Measurements from ENCODE around the gene PARK7.
"Not testable (repeated sequence)": the region's sequence is repeated elsewhere in the genome, so short reads cannot be mapped to it uniquely, and the experiment has no call there.

PARK7 gene

GRCh38 chr1:7961216-7962013 lies at the start of gene PARK7:
PARK7 (plus strand) TSS chr1:7961711; CDS start chr1:7962786, 1,075 bp downstream.
- DNase-seq = peak; percentile 100

DNA sequence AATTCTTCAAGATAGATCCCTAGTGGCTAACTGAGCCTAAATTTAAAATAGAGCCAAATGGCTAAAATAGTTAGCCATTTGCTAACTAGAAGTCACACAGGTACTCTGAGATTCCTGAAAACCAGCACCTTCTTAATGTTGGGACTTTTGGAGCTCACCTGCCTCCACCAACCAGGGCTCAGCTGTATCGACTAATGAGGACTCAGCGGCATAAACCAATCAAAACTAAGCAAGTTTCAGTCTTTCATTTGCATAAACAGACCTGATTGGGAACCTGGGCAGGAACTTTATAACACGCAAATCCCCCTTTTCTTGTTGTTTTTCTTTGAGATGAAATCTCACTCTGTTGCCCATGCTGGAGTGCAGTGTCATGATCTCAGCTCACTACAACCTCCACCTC lies 49.4 kb upstream of the PARK7 start:
- DNase-seq = no peak

DNA sequence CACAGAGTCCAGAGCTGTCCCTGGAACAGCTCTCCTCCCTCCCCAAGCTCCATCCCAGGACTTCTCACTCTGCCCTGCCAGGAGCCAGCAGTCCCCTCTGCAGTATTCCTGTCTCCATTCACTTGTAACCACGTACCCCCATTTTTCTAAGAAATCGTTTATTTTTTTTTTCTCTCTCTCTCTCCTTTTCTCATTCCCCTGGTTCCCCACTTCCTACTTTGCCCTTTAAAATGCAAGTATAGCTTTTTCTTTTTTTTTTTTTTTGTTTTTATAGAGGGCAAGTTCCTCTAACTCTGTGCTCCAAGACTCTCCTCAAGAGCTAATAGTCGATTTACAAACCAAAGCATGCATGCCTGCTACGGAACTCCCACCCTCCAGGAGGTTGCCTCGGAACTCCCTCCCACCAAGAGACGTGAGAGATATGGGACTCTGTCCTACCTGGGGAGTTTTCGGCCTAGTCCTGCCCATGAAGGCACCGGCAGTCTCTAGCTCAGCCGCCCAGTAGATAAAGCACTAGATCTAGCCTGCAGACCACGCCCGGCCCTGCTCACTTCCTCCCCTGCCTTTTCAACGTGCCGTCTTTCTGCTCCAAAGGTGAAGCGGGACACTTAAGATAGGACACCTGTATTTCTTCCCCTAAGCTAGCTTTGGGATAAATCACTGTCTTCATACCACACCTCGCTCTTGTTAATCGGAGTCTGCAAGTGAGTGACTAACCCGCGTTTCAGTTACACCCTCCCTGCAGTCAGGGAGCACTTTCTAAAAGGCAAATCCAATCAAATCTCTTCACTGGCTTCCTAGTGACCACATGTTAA lies 48.6 kb upstream of the PARK7 start:
- DNase-seq = peak; percentile 42

DNA sequence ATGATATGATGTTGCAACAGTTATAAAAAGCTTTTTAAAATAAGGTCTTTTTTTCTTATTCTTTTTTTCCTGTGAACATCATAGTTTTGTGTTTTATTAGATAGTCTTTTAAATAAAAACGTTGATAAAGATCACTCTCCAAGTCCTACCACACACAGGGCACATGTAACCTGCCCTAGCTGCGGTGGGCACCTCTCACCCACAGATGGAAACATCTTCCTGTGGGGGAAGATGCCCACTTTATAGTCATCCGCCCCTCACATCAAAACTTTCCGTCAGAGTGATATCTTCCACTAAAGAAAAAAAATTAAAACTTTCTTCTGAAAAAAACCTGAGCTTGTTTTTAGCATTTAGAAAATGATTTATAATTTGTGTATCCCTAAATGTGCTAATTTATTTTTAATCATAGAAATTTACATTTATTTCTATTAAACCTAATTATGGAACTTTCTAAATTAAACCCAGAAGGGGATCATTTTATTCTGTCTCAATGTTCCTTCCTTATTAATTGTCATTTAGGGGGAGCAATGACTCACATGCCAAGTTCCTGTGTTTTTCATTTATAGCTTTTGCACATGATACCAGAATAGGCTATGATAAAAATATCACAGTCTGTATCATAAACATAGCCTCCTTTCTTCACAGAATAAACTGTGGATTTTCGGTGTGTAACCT lies 45.5 kb upstream of the PARK7 start:
- no peak for DNase-seq

DNA sequence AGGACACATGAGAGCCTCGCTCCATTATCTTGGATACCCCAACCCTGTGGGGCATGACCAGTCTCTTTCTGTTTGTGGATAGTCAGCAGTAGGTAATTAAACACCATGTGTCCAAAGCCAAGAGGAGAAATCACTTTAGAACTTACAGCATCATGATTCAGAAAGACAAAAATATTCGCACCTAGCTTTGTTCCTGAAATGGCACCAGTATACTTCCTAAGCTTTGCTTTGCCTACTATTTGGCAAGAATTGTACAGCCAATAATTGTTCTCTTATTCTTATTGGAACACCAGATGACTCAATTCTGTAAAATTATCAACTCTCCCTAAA lies 45.0 kb upstream of the PARK7 start:
- DNase-seq = no peak

DNA sequence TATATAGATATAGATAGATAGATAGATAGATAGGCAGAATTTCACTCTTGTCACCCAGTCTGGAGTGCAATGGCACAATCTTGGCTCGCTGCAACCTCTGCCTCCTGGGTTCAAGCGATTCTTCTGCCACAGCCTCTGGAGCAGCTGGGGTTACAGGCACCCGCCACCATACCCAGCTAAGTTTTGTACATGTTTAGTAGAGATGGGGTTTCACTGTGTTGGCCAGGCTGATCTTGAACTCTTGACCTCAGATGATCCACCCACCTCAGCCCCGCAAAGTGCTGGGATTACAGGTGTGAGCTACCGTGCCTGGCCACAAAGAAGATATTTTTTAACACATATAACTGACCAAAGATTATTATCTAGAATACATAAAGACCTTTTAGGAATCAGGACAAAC lies 43.5 kb upstream of the PARK7 start:
- DNase-seq = not testable (repeated sequence)

DNA sequence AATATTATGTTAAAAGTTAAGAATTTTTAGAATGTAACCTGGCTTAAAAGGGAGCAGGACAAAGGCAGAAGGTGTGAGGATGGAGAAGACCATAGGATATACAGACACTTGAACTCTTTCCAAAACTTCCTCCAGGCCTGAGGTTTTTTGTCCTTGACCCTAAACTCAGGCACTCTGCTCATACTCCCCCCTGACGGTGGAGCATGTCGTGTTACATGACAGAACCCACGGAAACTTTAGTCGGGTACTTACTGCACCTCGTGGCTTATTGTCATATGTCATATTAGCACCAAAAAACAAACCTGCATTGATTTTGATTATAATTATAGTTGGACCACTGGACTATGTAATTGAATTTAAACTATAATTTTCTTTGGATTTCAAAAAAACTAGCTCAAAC lies 41.6 kb upstream of the PARK7 start:
- DNase-seq = no peak

DNA sequence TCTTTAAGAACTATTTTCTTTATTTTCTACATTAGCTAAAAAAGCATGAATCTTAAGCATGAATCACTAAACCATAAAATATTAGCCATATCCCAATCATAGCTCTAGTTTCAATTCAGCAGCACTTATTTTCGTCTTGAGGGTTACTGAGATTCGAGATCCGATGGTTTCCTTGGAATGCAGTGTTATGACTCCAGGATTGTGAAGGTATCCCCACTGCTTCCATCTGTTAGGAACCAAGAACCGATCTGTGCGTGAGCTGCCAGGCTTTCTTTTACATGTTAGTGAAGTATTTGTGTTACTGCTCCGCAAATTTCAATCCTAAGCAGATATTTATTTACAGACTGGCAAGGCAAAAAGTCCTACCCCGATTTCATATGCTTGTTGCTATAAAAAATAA lies 39.7 kb upstream of the PARK7 start:
- DNase-seq = no peak

DNA sequence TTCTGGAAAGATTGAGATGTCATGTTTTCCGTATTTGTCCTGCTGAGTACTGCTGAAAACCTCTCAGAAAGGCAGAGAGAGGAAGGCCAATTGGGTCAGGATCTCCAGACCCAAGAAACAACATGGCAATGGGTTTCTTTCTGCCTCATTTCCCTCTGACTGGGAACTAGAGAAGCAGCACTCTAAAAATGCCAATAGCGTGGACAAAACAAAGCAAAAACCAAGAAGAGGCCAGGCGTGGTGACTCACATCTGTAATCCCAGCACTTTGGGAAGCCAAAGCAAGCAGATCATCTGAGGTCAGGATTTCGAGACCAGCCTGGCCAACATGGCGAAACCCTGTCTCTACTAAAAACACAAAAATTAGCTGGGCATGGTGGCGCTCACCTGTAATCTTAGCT lies 39.2 kb upstream of the PARK7 start:
- DNase-seq = no peak

DNA sequence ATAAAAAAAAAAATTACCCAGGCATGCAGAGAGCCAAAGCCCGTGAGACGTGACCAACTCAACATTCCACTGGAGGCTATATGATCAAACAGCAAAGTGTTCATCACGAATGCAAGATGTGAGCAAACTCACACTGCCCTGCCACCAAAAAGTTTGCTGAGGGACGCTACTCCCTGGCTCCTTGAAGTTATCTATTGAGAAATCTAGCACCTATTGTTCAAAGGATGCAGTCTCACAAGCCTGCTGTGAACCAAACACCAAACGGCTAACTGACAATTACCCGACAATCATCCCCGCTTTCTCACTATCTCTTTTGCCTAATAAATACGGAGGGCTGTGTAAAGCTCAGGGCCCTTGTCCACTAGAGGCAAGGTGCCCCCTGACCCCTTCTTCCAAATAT lies 34.5 kb upstream of the PARK7 start:
- DNase-seq = not testable (repeated sequence)

- DNase-seq = no peak
Observed at GRCh38 chr1:7928247-7928646, 33.3 kb upstream of the PARK7 start.

- peak; percentile 20 for DNase-seq
Observed at GRCh38 chr1:7929637-7930036, 31.9 kb upstream of the PARK7 start.

DNA sequence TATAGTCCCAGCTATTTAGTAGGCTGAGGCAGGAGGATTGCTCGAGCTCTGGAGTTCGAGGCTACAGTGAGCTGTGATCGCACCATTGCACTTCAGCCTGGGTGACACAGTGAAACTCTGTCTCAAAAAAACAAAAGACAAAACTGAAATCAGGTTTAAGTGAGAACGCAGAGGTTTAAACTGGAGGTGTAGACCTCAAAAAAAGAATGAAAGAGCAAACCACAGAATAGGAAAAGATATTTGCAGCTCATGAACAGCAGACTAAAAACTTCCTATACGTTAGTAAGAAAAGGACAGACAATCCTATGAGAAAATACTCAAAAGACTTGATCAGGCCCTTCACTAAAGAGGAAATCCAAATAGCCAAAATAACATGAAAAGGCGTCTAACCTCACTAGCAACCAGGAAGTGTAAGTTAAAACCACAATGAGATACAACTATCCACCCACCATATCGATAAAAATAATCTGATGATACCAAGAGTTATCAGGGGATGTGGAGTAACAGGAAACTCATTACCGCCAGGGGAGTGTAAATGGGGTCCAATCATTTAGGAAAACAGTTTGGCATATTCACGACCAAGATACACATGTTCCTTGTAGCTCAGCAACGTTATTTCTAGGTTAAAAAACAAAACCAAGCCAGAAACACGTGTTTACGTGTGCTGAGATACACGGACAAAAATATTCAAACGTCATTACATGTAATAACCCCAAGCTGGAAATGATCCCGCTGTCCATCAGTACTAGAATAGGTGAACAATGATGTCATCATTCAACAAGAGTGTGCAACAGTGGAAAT lies 30.7 kb upstream of the PARK7 start:
- no peak for DNase-seq

DNA sequence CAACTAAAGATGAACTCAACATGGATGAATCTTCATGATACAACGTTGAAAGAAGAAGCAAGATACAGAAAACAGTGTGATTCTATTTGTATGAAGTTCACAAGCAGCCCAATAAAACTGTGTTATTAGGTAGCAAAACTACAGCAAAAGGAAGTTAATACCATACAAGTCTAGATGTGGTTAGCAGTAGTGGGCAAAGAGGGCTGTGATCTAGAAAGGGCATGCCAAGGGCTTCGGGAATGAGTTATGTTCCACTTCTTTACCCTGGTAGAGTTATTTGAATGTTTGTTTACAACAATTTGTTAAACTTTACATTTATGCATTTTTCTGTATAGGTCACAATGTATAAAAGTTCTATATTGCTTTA lies 30.1 kb upstream of the PARK7 start:
- DNase-seq = no peak

- DNase-seq = no peak
Observed at GRCh38 chr1:7932524-7933138, 28.9 kb upstream of the PARK7 start.

DNA sequence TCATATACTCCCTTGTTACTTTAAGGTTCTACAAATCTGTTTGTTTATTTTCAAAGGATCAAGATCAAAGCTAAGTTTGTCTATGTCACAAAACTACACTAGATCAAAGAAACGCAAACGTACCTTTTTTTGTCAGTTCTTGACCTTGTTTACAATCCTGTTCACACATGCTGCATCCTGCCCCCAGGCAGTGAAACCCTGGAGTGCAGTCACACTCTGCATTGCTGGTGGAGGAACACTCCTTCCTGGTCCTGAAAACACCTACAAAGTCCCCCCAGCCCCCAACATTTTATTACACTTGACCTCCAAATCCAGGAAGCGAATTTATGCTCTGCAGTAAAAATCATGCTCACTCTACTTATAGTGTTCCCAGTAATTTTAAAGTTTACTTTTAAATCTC lies 23.4 kb upstream of the PARK7 start:
- no peak for DNase-seq

- DNase-seq = no peak
Observed at GRCh38 chr1:7940034-7940433, 21.5 kb upstream of the PARK7 start.

GRCh38 chr1:7940745-7941436 lies 20.6 kb upstream of the PARK7 start, which contains the start of gene TNFRSF9:
TNFRSF9 (minus strand) TSS chr1:7940839; CDS start chr1:7939994, 845 bp downstream.
- DNase-seq = no peak

DNA sequence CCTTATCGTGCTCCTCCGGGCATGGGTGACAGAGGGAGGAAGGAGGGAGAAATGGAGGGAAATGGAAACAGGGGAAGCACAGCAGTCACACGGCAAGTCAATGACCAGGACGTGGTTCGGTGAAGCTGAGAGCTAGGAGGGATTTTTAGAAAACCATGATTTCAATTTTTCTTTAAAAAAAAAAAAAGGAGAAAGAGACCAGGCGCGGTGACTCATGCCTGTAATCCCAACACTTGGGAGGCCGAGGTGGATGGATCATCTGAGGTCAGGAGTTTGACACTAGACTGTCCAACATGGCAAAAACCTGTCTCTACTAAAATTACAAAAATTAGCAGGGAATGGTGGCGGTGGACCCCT lies 20.1 kb upstream of the PARK7 start:
- DNase-seq = no peak

DNA sequence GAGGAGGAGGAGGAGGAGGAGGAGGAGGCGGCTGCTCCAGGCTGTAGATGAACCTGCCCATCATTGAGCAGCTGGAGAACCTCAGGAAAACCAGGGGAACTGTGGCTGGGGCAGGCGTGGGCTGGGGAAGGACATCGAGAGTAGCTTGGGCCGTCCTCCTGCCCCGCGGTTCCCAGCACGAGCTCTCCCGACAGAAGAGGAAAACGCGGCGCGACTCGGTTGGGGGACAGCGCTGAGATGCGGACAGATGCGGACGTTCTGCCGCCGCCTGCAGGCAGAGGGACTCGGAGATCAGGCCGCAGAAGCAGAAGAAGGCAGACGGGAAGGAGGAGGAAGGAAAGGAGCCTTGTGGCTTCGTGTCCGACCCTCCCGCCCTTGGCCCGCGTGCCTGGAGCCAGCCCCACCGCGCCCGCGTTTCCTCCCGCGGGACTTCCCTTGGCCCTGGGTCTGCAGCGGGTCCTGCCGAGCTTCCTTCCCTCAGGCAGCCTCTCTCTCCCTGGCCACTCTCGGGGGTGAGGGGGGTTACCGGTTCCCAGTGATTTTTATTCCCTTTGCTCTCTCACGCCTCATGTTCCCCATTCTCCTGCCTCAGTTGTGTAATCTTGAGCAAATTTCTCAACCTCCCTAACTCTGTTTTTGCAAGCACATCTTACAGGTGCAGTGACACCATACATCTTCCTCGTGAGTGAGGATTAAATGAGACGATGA lies 19.1 kb upstream of the PARK7 start:
- DNase-seq = peak; percentile 68

- DNase-seq = no peak
Observed at GRCh38 chr1:7943251-7943650, 18.3 kb upstream of the PARK7 start.

Data from RPMI8226 (cell line).